Measurements from ENCODE around the gene NTHL1. TPM values are rescaled to one million over a fixed set of nuclear protein-coding genes. Genes with fewer than 3 reads are reported as not detected.

NTHL1 gene
- total and polyA plus RNA-seq, 2 of the 13 experiments (the other 11 are each of a cell fraction or from before 2014, with no cell fraction given), result 47.5 to 64.9 TPM

GRCh38 chr16:2015117-2015946 lies 32.3 kb downstream of the NTHL1 start (continued):
- TF ChIP-seq HMGXB4 (CRISPR knock-in tag; IDR thresholded peaks at IDR 0.05; ENCODE audit: borderline replicate concordance in 1 of 2, low read depth in 1 of 2) (no peak), ZNF12 (CRISPR knock-in tag; IDR thresholded peaks at IDR 0.05) (0 out of 2 replicates have a peak, but pooled peaks have one; percentile 37), TBL1XR1 (IDR thresholded peaks at IDR 0.05; ENCODE audit: borderline replicate concordance, low read length, partially characterized antibody) (no peak), THAP9 (CRISPR knock-in tag; IDR thresholded peaks at IDR 0.05; ENCODE audit: borderline replicate concordance) (peak; percentile 31; the same call in 1 of the 2 replicates), TARDBP (CRISPR knock-in tag; IDR thresholded peaks at IDR 0.05) (peak; percentile 39; the same call in 1 of the 2 replicates), ZNF121 (CRISPR knock-in tag; IDR thresholded peaks at IDR 0.05) (no peak), ATM (IDR thresholded peaks at IDR 0.05; ENCODE audit: borderline replicate concordance) (no peak), ZSCAN30 (CRISPR knock-in tag; IDR thresholded peaks at IDR 0.05) (no peak), ZNF503 (CRISPR knock-in tag; IDR thresholded peaks at IDR 0.05) (no peak), E2F5 (CRISPR knock-in tag; conservative IDR thresholded peaks at IDR 0.05) (no peak), ZBTB38 (CRISPR knock-in tag; IDR thresholded peaks at IDR 0.05) (no peak), ZFP1 (CRISPR knock-in tag; IDR thresholded peaks at IDR 0.05) (no peak), ZNF879 (CRISPR knock-in tag; IDR thresholded peaks at IDR 0.05) (no peak), ZFP41 (CRISPR knock-in tag; IDR thresholded peaks at IDR 0.05; ENCODE audit: borderline replicate concordance) (no peak), KLF16 (CRISPR knock-in tag; IDR thresholded peaks at IDR 0.05) (no peak; a peak in 1 of 4 replicates), HNF4G (IDR thresholded peaks at IDR 0.05; ENCODE audit: borderline replicate concordance, low read depth, low read length) (peak; percentile 17; the same call in 1 of the 2 replicates), HNF4G (CRISPR knock-in tag; IDR thresholded peaks at IDR 0.05; ENCODE audit: borderline replicate concordance, low read depth) (no peak), ISL2 (CRISPR knock-in tag; IDR thresholded peaks at IDR 0.05) (no peak), HNF4A (CRISPR knock-in tag; IDR thresholded peaks at IDR 0.05) (peak; percentile 47), ZNF230 (CRISPR knock-in tag; IDR thresholded peaks at IDR 0.05) (no peak)
